A549 treated with Mapracorat at 1 μM for 4 hours (cell line): ENCODE data around the gene SH3TC1. TPM values are rescaled to one million over a fixed set of nuclear protein-coding genes. Genes with fewer than 3 reads are reported as not detected.

Experiments used
- total RNA-seq: library from RNA; stranded (reverse); fragments of 200-300 nt; extraction: Qiagen RNA extraction; gene quantifications from 5 replicates; pipeline ENCODE4 v1.2.3, GENCODE V29; 2022

SH3TC1 gene
- total RNA-seq: 14.3 to 27.7 TPM (median 22.6 TPM) in 5 replicates

DNA sequence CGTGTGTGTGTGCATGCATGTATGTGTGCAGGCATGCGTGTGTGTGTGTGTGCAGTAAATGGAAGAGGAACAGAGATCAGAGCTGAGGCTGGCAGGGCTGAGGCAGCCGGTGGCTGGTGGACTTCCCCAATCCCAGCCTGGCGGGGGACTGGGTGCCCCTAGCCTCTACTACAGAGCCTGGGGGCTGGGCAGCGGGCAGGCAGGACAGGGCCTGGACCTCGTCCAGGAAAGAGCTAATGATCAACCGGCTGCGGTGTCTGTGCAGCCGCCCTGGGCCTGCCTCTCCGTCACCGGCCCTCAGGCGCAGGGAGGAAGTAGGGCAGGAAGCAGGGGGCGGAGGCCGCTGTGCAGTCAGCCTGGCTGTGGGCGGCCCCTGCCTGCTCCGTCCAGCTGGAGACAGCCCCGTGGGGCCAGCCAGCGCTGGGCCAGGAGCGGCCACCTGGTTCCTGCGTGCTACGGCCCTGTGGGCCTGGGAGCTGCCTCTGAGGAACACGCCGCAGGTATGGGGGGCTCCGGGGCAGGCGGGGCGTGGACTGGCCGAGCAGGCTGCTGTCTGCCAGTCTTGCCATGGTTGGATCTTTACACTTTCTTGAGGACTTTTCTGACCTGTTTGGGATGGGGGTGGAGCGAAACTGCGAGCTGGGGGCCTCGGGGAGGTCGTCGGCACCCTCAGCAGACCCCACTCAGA lies at the start of gene SH3TC1:
Gene SH3TC1 (plus strand): TSS at position 385 of the 688 bp plus-strand sequence. CDS start 5,905 bp downstream, outside the sequence.

DNA sequence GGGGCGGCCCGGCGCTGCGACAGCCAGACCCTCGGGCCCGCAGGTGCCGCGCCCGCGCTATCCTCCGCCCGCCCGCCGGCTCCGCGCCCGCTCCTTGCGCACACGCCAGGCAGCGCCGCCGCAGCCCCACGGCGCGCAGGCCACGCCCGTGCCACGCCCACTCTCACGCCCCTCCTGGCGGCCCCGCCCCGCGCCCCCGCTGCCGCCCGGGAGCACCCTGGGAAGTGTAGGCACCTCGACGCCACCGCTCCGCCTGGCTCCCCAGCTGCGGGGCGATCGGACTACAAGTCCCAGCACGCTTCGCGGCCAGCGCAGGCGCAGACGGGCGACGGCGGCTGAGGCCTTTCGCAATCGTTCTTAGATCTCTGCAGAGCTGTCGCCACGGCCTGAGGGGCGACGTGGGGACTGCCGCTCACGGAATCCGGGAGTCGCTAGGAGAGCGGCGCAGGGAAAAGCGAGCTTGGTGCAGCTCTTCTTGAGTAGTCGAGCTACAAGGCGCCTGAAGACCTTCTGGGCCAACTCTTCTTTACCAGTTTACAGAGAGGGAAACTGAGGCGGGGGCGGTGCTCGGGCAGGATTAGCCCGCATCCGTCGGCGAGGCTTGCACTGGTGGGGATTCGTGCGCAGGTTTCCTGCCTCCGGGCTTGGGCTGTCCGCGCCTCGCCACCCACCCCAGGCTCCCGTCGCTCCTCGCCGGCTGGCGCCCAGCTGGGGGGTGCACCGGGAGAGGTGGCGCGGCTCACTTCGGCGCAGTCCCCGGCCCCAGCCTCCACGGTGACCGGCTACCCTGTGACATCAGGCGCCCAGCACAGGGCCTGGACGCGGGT lies 40.2 kb upstream of the SH3TC1 start, which contains the start of gene ABLIM2:
Gene ABLIM2 (minus strand): TSS at position 104 of the 827 bp plus-strand sequence. CDS start 124 bp downstream, outside the sequence.

DNA sequence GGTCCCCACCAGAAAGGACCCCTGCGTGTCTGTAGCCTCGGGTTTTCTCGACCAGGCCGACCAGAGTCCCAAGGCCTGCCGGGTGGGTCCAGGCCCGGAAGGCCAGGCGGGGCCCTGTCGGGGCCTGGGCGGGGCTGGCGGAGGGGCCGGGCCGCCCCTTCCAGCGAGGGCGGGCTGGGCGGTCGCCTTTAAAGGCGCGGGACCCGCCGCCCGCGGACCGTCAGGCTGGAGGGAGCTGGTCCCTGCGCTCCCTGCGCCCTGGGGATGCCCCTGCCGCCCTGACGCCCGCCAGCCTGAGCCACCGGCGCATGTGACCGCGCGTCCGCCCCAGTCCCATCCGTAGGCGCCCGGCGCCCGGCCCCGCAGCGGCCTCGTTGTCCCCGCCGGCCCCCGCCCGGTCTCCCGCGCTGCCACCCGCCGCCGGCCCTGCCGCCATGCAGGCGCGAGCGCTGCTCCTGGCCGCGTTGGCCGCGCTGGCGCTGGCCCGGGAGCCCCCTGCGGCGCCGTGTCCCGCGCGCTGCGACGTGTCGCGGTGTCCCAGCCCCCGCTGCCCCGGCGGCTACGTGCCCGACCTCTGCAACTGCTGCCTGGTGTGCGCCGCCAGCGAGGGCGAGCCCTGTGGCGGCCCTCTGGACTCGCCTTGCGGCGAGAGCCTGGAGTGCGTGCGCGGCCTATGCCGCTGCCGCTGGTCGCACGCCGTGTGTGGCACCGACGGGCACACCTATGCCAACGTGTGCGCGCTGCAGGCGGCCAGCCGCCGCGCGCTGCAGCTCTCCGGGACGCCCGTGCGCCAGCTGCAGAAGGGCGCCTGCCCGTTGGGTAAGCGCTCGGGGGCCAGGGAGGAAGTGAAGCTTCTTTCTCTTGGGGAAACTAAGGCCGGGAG lies 70.7 kb downstream of the SH3TC1 start, which contains the start of gene HTRA3:
Gene HTRA3 (plus strand): TSS at position 220 of the 883 bp plus-strand sequence. CDS start 215 bp downstream, at position 435.

Other genes with a start within 250 kb of the SH3TC1 start
- 4.4 to 9.4 TPM (median 6.4 TPM) in 5 replicates for gene ABLIM2, start 40.5 kb upstream of the SH3TC1 start, total RNA-seq
- gene HTRA3, start 70.5 kb downstream of the SH3TC1 start, total RNA-seq: 15.1 to 21.2 TPM (median 20.1 TPM) in 5 replicates
- 6.6 to 10.8 TPM (median 9.7 TPM) in 5 replicates for gene ACOX3, start 241.4 kb downstream of the SH3TC1 start, total RNA-seq
- 5.7 to 7.7 TPM (median 5.9 TPM) in 5 replicates for gene TRMT44, start 241.5 kb downstream of the SH3TC1 start, total RNA-seq